Activated naive CD4-positive, alpha-beta T cell (primary cell): ENCODE results near the gene GREB1L.
"Not testable (repeated sequence)": the region's sequence is repeated elsewhere in the genome, so short reads cannot be mapped to it uniquely, and the experiment has no call there.

ENCODE experiments used
- DNase-seq, 4 experiments: peaks; one replicate each; lab custom pipeline; 2025; lab: John Stamatoyannopoulos, UW

GREB1L gene

DNA sequence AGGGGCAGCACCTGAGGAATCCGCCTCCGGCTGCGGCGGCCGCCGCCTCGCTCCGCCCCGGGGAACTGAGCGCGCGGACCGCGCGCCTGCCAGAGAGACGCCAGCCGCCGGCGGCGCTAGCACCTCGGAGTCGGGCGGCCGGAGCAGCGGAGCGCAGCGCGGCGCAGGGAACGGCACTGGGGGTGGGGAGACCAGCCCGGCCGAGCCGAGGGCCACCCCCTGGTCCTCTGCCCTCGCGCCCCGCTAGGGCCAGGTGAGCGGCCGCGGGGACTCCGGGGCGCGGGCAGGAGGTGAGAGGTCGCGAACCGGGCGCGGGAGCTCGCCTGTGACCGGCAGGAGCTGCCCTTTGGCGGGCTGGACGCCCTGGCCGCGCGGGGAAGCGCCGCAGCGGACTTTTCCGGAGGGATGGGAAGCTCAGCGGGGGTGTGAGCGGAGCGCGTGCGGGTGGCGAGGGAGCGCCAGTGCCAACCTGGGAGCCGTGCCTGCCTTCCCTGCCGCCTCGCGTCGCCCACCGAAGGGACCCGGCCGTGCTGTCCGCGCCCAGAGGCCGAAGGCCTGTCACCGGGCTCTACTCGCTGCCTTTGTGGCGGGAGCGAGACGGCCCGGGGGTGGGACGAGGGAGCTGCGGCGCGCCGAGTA, at the start of gene GREB1L:
Gene GREB1L (plus strand): TSS at position 92 of the 639 bp plus-strand sequence. CDS start 141,287 bp downstream, outside the sequence.
- DNase-seq = no peak

DNA sequence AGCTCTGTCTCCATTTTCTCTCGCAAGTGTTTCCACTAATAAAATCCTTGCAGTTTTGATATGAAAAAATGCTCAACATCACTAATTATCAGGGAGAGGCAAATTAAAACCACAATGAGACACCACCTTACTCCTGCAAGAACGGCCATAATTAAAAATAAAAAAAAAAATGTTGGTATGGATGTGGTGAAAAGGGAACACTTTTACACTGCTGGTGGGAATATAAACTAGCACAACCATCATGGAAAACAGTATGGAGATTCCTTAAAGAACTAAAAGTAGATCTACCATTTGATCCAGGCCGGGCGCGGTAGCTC, 49.8 kb upstream of the GREB1L start:
- DNase-seq = no peak

GRCh38 chr18:21194871-21195771, 46.9 kb upstream of the GREB1L start:
- no peak for DNase-seq

DNA sequence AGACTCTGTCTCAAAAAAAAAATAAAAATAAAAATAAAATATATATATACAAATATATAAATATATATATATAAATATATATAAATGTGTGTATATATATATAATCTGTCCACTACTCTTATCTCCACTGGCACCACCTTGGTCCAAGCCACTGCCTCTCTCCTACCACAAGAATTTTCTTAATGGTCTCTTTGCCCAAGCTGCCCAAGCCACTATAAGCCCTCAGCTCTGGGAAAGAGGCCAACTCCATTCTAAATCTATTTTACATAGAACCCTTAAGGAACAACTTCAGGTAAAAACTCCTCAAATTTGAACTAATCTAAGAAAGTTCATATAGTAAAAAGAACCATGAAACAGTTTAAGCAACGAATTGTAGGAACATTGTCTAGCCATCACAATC, 45.6 kb upstream of the GREB1L start:
- no peak for DNase-seq

DNA sequence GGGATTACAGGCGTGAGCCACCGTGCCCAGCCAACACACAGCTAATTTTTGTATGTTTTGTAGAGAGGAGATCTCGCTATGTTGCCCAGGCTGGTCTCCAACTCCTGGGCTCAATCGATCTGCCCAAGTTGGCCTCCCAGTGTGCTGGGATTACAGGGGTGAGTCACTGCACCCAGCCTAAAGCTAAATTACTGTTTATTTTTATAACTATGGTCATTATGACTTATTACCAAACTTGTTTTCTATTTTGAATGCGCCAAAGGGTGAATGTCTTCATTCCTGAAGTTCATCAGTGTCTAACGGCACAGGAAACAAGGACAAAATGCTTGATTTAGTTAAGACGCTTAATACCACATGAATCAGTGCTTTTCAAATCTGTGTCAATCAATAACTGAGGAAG, 38.9 kb upstream of the GREB1L start:
- DNase-seq = no peak

GRCh38 chr18:21203542-21204241, 38.3 kb upstream of the GREB1L start:
- DNase-seq = no peak

DNA sequence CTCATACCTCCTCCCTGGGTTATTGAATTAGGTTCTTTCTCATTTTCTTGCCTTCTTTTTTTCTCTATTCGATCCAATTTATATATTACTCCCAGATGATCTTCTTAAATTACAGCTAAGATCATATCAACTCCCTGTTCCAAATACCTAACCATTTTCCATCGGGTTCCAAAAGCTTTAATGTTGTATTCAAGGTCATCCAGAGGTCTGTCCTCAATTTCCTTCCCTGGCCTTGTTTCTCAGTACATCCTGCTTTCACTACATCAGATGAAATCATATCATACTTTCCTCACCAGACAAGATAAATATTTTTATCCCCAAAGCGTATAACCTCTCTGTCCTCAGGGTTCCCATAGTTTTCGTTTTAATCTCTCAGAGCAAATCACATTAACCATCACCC, 36.3 kb upstream of the GREB1L start:
- DNase-seq = no peak

- no peak for DNase-seq
Measured at GRCh38 chr18:21210278-21210677, 31.8 kb upstream of the GREB1L start.

- no peak for DNase-seq
Measured at GRCh38 chr18:21210784-21211183, 31.2 kb upstream of the GREB1L start.

DNA sequence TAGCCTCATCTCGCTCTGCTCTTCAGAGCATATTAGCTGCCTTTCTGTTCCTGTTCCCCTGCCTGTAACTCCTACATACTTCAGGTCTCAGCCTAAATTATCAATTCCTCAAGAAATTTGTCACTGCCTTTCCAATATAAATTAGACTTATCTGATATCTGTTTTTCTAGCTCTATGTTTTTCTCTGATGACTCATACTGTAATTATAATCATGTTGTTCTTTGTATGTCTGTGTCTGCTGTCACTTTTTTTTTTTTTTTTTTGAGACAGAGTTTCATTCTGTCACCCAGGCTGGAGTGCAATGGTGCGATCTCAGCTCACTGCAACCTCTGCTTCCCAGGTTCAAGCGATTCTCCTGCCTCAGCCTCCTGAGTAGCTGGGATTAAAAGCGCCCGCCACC, 27.6 kb upstream of the GREB1L start:
- DNase-seq = not testable (repeated sequence)

DNA sequence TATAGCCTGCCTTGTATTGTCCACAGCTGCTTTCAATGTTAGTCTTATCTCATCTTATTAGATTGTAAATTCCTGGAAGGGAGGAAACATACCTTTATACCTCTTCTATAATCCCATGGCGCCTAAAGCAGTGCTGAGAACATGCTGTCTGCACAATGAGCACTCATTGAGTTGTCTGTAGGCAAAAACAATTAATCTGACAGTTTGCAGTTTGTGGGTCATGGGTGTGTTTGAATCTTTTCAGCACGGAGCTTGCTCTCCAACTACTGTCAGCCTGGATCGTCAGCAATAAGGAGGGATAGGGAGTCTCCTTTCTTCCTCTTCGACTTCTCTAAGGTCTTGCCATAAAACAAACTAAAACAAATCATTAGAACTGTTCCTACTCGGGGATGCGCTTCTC, 26.5 kb upstream of the GREB1L start:
- no peak for DNase-seq

DNA sequence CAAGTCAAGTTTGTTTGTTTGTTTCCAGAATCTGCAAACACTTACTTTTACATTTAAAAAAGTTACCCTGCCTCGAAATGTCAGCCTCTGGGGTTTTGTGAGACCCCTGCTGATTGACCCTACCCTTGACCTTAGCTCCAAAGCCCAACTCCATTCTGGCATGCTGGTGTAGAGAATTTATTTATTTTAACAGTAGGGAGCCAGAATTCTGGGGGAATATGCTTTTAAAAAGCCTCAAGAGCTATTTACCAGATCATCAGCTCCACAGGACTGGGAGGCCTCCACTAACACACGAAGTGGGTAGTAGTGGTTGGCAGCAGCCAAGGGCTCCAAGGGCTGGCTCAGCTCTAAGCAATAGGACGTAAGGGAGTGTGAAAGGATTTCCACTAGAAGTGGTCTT, 23.2 kb upstream of the GREB1L start:
- no peak for DNase-seq

GRCh38 chr18:21230436-21230835, 11.6 kb upstream of the GREB1L start:
- no peak for DNase-seq

GRCh38 chr18:21241301-21242048, 557 bp upstream of the GREB1L start:
- no peak for DNase-seq

- no peak for DNase-seq
Measured at GRCh38 chr18:21242780-21243401, 859 bp downstream of the GREB1L start.

DNA sequence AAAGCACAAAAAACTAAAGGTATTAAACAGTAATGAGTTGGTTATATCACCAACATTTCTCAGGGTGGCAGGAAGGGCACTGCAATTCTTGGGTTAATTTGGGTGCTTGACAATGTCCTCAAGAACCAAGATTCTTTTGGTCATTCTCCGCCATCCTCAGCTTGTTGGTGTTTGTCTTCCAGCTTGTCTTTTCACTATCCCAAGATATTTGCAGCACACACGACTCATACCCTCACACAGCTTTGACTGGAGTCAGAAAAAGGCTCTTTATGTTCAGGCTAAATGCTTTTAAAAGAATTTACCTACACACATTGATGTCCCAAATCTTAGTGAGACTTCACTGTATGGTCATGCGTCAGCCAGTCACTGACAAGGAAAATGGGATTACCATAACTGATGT, 12.5 kb downstream of the GREB1L start:
- DNase-seq = no peak

GRCh38 chr18:21255211-21255610, 13.2 kb downstream of the GREB1L start:
- DNase-seq = no peak

DNA sequence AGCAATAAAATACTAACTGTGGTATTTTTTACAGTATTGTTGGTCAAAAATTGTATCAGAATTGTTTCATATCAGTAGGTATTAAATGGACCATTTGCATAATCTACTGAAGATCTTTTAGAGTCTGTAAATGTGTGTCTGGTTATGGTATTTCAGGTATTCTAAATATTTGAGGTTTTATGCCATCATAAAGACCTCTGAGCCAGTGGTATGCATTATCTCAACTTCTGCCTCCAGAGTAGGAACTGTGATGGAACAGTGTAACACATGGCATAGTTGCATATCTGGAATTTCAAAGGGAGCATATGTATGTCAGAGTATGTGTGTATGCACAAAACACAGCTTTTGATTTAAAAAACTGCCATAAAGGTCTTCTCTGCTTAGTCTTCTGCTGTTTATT, 15.4 kb downstream of the GREB1L start:
- DNase-seq = no peak

DNA sequence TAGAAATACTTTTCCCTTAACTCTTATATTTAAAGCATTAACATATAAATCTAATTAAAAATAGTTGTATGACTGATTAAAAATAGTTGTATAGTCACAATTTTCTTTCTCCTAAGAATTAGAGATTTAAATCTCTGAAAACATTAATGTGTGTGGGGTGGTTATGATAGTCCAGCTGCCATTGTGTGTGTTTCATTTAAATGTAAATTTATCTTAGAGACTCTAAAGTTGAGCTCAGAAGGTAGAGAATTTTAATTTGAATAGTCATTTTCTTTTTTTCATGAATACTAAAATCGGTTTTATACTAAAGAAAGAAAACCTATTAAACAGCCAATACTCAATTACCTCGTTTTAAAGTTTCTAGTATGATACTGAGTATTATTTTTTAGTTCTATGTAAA, 18.6 kb downstream of the GREB1L start:
- no peak for DNase-seq

DNA sequence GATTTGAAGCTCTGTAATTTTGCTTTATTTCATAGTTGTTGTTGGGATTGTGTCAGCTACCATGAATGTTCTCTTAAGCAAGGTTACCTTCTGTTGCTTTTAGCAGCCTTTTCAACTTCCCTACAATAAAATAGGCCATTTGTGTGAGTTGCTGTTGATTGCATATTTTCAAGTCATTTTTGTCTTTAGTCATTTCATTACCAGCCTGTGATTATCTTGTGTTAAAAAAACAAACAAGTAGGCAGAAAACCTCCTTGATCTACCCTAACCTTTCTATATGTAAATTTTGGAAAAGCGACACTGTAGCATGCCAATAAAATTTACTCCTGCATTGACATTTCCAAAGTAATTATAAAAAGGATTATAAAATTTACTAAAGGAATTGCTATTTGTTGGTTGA, 19.3 kb downstream of the GREB1L start:
- DNase-seq = no peak

DNA sequence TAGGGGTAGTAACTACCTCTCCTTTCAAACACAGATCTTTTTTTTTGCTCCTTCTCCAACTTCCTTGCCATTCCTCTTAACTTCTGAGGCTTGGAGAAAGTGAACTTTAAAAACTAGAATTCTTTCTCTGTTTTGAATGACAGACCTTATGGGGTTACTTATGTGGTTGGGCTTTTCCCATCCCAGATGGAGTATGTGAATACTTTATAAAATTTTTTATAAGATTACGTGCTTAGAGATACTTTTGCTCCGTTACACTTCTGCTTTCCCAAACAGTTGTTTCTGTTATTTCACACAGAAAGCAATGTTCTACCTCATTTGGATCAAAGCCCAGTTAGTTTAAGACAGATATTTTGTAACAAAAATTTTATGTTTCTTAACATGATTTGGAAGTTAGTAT, 20.2 kb downstream of the GREB1L start:
- DNase-seq = no peak

- DNase-seq = no peak
Measured at GRCh38 chr18:21262979-21263378, 20.9 kb downstream of the GREB1L start.
